VCaP (cell line): ENCODE measurements around the gene SUN5.
"Not testable (repeated sequence)": the region's sequence is repeated elsewhere in the genome, so short reads cannot be mapped to it uniquely, and the experiment has no call there.

Experiments
- H3K27ac ChIP-seq: fragments of 450-650 bp; 2 replicates; pipeline ENCODE4 v1.5.1; 2017
- TF ChIP-seq, protein P1 (sequence below): fragments of 450-650 bp; conservative IDR thresholded peaks from 2 replicates; pipeline ENCODE4 v1.5.1; 2017; ENCODE audit warnings: mild to moderate bottlenecking, moderate library complexity

Gene SUN5, protein sequence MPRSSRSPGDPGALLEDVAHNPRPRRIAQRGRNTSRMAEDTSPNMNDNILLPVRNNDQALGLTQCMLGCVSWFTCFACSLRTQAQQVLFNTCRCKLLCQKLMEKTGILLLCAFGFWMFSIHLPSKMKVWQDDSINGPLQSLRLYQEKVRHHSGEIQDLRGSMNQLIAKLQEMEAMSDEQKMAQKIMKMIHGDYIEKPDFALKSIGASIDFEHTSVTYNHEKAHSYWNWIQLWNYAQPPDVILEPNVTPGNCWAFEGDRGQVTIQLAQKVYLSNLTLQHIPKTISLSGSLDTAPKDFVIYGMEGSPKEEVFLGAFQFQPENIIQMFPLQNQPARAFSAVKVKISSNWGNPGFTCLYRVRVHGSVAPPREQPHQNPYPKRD

DNA sequence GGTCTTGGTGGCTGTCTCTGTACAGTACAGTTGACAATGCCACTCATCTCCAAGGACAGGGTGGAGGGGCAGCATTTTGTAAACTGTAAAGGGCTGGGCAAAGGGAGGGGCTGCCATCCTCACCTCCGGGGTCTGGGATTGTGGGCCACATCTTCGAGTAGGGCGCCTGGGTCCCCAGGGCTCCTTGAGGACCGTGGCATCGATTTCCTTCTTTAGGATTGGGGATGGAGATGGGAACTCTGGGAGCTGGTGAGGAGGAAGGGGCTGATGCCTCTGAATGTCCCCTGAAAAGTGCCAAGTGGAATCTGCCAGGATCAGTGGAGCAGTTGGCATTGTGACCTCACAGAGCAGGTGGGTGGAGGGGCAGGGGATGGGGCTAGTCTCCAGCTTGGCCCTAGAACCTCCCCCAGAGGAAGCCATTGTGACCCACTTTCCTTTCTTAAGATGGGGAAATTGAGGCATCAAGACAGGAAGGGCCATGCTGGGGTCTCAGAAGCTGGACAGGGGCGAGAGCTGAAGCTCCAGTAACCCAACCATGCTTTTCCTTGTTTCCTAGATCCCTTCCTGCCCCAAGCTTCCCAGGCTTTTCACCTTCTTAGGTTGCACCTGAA lies at the start of gene SUN5:
Gene SUN5, minus strand, starts transcription at position 293 of the 611 bp plus-strand sequence. Its CDS starts 93 bp downstream, at position 200.
- TF ChIP-seq, protein P1, sequence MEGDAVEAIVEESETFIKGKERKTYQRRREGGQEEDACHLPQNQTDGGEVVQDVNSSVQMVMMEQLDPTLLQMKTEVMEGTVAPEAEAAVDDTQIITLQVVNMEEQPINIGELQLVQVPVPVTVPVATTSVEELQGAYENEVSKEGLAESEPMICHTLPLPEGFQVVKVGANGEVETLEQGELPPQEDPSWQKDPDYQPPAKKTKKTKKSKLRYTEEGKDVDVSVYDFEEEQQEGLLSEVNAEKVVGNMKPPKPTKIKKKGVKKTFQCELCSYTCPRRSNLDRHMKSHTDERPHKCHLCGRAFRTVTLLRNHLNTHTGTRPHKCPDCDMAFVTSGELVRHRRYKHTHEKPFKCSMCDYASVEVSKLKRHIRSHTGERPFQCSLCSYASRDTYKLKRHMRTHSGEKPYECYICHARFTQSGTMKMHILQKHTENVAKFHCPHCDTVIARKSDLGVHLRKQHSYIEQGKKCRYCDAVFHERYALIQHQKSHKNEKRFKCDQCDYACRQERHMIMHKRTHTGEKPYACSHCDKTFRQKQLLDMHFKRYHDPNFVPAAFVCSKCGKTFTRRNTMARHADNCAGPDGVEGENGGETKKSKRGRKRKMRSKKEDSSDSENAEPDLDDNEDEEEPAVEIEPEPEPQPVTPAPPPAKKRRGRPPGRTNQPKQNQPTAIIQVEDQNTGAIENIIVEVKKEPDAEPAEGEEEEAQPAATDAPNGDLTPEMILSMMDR = no peak
- no peak within 1 kb of the TSS for H3K27ac ChIP-seq

DNA sequence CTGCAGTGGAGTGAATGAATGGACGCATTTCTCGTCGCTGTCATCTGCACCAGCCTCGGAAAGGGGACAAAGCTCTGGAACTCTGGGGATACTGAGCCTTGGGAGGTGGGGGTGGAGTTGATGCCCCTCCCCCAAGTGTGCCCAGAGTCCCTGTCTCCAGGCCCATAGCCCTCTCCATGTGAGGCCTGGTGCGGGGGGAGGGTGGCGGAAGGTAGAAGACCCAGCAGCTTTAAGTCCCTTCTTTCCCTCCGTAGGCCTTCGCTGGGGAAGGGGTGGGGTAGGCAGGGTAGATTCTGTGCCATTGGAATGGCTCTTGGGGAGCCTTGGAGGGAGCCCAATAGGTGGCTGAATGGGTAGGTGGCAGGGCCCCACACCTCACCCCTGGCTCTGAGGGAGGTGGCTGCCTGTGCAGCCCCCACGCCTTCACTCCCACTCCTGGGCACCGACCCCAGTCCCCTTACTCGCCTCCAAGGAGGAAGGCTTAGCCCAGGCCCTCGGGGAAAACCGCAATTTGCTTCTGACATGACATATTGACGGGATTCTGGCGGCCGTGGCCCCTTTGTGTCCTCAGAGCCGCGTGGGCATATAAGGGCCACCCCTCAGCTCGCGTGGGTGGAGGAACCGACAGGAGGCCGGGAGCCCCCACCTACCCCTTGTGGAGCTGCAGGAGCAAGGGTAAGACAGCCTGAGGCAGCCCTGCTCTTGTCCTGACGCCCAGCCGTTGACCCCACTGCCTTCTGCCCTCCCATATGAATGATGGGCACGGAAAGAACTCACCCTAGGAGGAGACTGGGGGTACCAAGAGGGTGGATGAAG lies 49.3 kb upstream of the SUN5 start, which contains the start of gene BPIFB3:
Gene BPIFB3, plus strand, starts transcription at position 613 of the 816 bp plus-strand sequence. CDS start 1,533 bp downstream, outside the sequence.
- no peak within 1 kb of the TSS for H3K27ac ChIP-seq
- TF ChIP-seq, protein P1 = no peak

DNA sequence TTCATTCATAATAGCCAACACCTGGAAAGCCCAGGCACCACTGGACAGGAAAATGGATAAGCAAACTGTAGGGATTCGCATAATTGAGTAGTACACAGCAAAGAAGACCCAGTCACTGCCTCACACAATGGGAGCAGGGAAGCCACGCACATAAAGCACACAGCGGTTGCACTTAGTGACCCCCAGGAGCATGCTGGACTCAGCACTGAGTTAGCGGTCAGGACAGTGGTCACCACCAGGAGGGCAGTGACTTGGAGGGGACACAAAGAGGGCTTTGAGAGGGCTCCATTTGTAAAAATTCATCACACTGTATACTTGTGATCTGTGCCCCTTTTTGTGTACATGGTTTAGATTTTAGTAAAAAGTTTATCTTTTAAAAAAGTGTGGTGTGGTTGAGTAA lies 47.1 kb upstream of the SUN5 start:
- TF ChIP-seq, protein P1 = no peak
- no peak overlapping the region for H3K27ac ChIP-seq

DNA sequence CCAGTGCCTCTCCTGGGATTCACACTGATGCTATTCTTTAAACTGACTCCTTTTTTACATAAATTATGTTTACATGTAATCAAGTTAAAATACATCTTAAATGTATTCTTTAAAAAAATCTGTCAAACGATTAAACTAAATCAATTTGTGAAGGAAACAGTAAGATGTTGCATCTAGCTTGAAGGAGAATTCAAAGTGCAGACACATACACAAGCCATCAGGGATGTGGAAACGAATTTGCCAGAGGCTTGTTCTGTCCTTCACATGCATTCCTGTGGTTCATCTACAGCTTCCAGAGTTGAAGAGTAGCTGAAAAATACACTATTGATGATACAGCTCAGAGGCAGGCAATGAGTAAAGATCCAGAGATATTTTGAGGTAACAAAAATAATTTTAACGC lies 42.2 kb upstream of the SUN5 start:
- TF ChIP-seq, protein P1 = no peak

DNA sequence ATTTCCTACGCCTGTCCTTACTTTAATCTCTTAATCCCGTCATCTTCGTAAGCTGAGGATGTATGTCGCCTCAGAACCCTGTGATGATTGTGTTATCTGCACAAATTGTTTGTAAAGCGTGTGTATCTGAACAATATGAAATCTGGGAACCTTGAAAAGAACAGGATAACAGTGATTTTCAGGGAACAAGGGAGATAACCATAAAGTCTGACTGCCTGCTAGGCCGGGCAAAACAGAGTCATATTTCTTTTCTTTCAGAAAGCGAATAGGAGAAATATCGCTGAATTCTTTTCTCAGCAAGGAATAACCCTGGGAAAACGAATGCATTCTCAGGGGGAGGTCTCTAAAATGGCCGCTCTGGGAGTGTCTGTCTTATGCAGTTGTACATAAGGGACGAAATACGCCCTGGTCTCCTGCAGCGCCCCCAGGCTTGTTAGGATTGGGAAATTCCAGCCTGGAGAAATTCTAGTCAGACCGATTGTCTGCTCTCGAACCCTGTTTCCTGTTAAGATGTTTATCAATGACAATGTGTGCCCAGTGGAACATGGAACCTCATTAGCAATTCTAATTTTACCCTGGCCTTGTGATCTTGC lies 41.0 kb upstream of the SUN5 start:
- not testable (repeated sequence) for H3K27ac ChIP-seq

More for the DNA sequence above, 42.2 kb upstream of the SUN5 start:
- no peak overlapping the region for H3K27ac ChIP-seq

DNA sequence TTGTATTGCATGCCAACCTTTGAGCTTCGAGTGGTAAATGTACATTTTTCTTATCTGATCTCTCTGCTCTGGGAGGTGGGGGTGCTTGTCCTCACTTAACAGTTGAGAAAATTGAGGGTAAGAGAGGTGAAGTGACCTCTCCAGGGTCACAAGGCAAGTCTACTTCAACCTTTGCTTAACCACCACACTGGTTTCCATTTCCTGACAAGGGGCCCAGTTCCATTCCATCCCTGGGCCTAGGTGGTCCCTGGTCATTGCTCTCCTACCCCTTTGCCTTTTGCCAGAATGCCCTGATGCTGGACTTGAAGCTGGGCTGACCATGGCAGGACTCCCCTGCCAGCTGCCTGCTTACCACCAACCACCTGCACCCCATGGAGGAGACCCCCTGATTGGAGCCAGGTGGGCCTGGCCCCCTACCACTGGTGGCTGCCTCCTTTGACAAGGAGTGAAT lies 39.5 kb upstream of the SUN5 start:
- TF ChIP-seq, protein P1 = no peak

DNA sequence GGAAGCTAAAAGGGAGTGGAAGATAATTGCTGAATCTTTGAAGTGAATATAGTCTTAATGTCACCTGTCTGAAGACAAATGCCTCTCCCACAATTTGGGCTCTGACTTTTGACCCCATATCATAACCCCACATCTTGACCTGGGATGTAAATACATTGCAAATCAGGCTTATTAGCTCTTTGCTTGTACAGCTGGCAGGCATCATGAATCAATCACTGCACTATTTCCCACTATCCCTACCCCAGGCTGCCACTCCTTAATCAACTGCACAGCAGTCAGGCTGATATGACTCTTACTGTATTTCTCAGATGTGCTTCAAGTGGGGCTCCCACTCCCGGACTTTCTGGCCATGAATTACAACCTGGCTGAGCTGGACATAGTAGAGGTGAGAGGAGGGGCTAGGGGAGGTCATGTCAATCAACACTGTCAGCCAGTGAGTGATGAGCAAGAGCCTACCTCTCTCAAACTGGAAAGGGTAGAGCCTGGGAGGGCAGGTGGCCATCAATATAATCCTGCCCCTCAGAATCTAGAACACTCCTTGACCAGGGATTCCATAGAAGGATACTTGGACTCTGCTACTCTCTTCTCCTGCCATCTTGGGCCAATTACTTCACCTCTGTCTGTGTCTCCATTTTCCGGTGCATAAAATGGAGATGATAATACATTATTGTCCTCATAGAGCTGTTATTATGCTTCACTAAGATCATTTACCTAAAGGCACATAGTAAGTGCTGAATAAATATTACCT lies 38.9 kb upstream of the SUN5 start:
- TF ChIP-seq, protein P1 = no peak
- no peak overlapping the region for H3K27ac ChIP-seq

More for the DNA sequence above, 39.5 kb upstream of the SUN5 start:
- H3K27ac ChIP-seq = no peak overlapping the region
